Measurements from ENCODE around the gene MEF2D. TPM values are rescaled to one million over a fixed set of nuclear protein-coding genes. Genes with fewer than 3 reads are reported as not detected.

The MEF2D gene
- total and polyA plus RNA-seq, 7 experiments from 2014 or later: 4.5 to 190 (median 61.6) TPM

- CTCF ChIA-PET: interaction anchor here (0.6 to 1.4 kb wide), 4 partner anchors 10 to 277 kb away, joined by 3 to 6 read pairs (median 4); no protein-coding TSS in a partner anchor
- Mint-ChIP-seq H3K4me3 (peak overlapping the region in 9 of 10 donors; percentile 26 to 89 (median 78)), H3K4me1 (peaks cover 13 to 40% (median 30%) of the 10 kb centered on the region in 7 donors), H3K36me3 (peaks cover 0 to 4% (median 2%) of the 10 kb centered on the region in 5 donors), H3K9me3 (peaks cover 0 to 4% (median 0%) of the 10 kb centered on the region in 11 donors), H3K27me3 (peaks cover 84 to 98% (median 94%) of the 10 kb centered on the region in 5 donors), H3K27ac (peak overlapping the region in 1 of 9 donors; percentile 11)
- peaks cover 12 to 30% of the 10 kb centered on the region in 2 donors for H3K4me1 ChIP-seq (ENCODE audit: control insufficient read depth in 2 of 2, insufficient read depth in 2 of 2, low read length in 2 of 2)
- no peaks in the 10 kb centered on the region for H3K9me3 ChIP-seq (ENCODE audit: control insufficient read depth in 2 of 3, low read length in 3 of 3)
- POLR2A ChIA-PET: interaction anchor here (1.2 kb wide), 1 partner anchor 21 kb away, joined by 3 read pairs; no protein-coding TSS in a partner anchor
- intact Hi-C loops (cut with micrococcal nuclease): no loop called here
- ATAC-seq: peak; percentile 42
- peak overlapping the region; percentile 4 for H3K4me3 ChIP-seq (ENCODE audit: low read length)
- H3K27me3 ChIP-seq (ENCODE audit: control insufficient read depth in 2 of 2, insufficient read depth in 2 of 2, low read length in 2 of 2): peaks cover 48 to 56% of the 10 kb centered on the region in 2 donors
- no peak overlapping the region for H3K27ac ChIP-seq (ENCODE audit: low read depth, low read length)
- H3K36me3 ChIP-seq (ENCODE audit: control insufficient read depth in 2 of 3, insufficient read depth in 3 of 3, low read length in 3 of 3): no peaks in the 10 kb centered on the region
- no peak for DNase-seq
Observed at GRCh38 chr1:156436141-156437036, 64.2 kb downstream of the MEF2D start.

GRCh38 chr1:156435545-156436140 lies 64.9 kb downstream of the MEF2D start:
- Histone ChIP-seq H3K4me1 (ENCODE audit: control insufficient read depth in 2 of 2, insufficient read depth in 2 of 2, low read length in 2 of 2) (peaks cover 12 to 30% of the 10 kb centered on the region in 2 donors), H3K9me3 (ENCODE audit: control insufficient read depth in 2 of 3, low read length in 3 of 3) (no peaks in the 10 kb centered on the region), H3K36me3 (ENCODE audit: control insufficient read depth in 2 of 3, insufficient read depth in 3 of 3, low read length in 3 of 3) (no peaks in the 10 kb centered on the region), H3K27me3 (ENCODE audit: control insufficient read depth in 2 of 2, insufficient read depth in 2 of 2, low read length in 2 of 2) (peaks cover 44 to 52% of the 10 kb centered on the region in 2 donors), H3K4me3 (ENCODE audit: low read length) (peak overlapping the region; percentile 4), H3K27ac (ENCODE audit: low read depth, low read length) (no peak overlapping the region)
- intact Hi-C loops (cut with micrococcal nuclease): loop anchor here (2.0 kb wide), 1 partner anchor 15 kb away; no protein-coding TSS in a partner anchor
- POLR2A ChIA-PET: no interaction called here
- Mint-ChIP-seq H3K27me3 (peaks cover 83 to 97% (median 90%) of the 10 kb centered on the region in 5 donors), H3K27ac (peak overlapping the region in 2 of 9 donors; percentile 29 to 70), H3K4me1 (peaks cover 13 to 40% (median 30%) of the 10 kb centered on the region in 7 donors), H3K36me3 (peaks cover 0 to 4% (median 2%) of the 10 kb centered on the region in 5 donors), H3K4me3 (peak overlapping the region; percentile 78 to 95 (median 88)), H3K9me3 (peaks cover 0 to 4% (median 0%) of the 10 kb centered on the region in 11 donors)
- DNase-seq (peak in 3 of 9 donors; percentile 31 to 44 (median 42)), ATAC-seq (peak; percentile 55)
- CTCF ChIA-PET: interaction anchor here (0.6 kb wide), 1 partner anchor 71 kb away, joined by 3 read pairs; no protein-coding TSS in a partner anchor

GRCh38 chr1:156434989-156435544 lies 65.5 kb downstream of the MEF2D start:
- peak; percentile 25 for ATAC-seq
- H3K9me3 ChIP-seq (ENCODE audit: control insufficient read depth in 2 of 3, low read length in 3 of 3): no peaks in the 10 kb centered on the region
- H3K27ac ChIP-seq (ENCODE audit: low read depth, low read length): no peak overlapping the region
- POLR2A ChIA-PET: no interaction called here
- Mint-ChIP-seq H3K9me3 (peaks cover 0 to 4% (median 0%) of the 10 kb centered on the region in 11 donors), H3K27me3 (peaks cover 83 to 97% (median 90%) of the 10 kb centered on the region in 5 donors), H3K4me3 (peak overlapping the region; percentile 66 to 95 (median 79)), H3K4me1 (peaks cover 13 to 40% (median 32%) of the 10 kb centered on the region in 7 donors), H3K36me3 (peaks cover 0 to 4% (median 2%) of the 10 kb centered on the region in 5 donors), H3K27ac (peak overlapping the region in 2 of 9 donors; percentile 9 to 29)
- DNase-seq: no peak
- H3K4me3 ChIP-seq (ENCODE audit: low read length): peak overlapping the region; percentile 4
- CTCF ChIA-PET: interaction anchor here (0.6 kb wide), 1 partner anchor 71 kb away, joined by 3 read pairs; no protein-coding TSS in a partner anchor
- H3K36me3 ChIP-seq (ENCODE audit: control insufficient read depth in 2 of 3, insufficient read depth in 3 of 3, low read length in 3 of 3): no peaks in the 10 kb centered on the region
- intact Hi-C loops (cut with micrococcal nuclease): loop anchor here (2.0 kb wide), 1 partner anchor 14 kb away; no protein-coding TSS in a partner anchor
- H3K4me1 ChIP-seq (ENCODE audit: control insufficient read depth in 2 of 2, insufficient read depth in 2 of 2, low read length in 2 of 2): peaks cover 12 to 30% of the 10 kb centered on the region in 2 donors
- H3K27me3 ChIP-seq (ENCODE audit: control insufficient read depth in 2 of 2, insufficient read depth in 2 of 2, low read length in 2 of 2): peaks cover 42 to 51% of the 10 kb centered on the region in 2 donors

GRCh38 chr1:156433602-156434001 lies 67.0 kb downstream of the MEF2D start:
- H3K36me3 ChIP-seq (ENCODE audit: control insufficient read depth in 2 of 3, insufficient read depth in 3 of 3, low read length in 3 of 3): no peaks in the 10 kb centered on the region
- Mint-ChIP-seq H3K36me3 (peaks cover 0 to 4% (median 2%) of the 10 kb centered on the region in 5 donors), H3K27ac (no peak overlapping the region), H3K9me3 (peaks cover 0 to 4% (median 0%) of the 10 kb centered on the region in 11 donors), H3K4me1 (peaks cover 13 to 34% (median 28%) of the 10 kb centered on the region in 7 donors), H3K27me3 (peaks cover 89 to 97% (median 93%) of the 10 kb centered on the region in 5 donors), H3K4me3 (no peak overlapping the region)
- H3K27me3 ChIP-seq (ENCODE audit: control insufficient read depth in 2 of 2, insufficient read depth in 2 of 2, low read length in 2 of 2): peaks cover 34 to 44% of the 10 kb centered on the region in 2 donors
- ATAC-seq (no peak), DNase-seq (no peak)
- H3K9me3 ChIP-seq (ENCODE audit: control insufficient read depth in 2 of 3, low read length in 3 of 3): no peaks in the 10 kb centered on the region
- H3K4me3 ChIP-seq (ENCODE audit: low read length): no peak overlapping the region
- no peak overlapping the region for H3K27ac ChIP-seq (ENCODE audit: low read depth, low read length)
- POLR2A ChIA-PET: no interaction called here
- H3K4me1 ChIP-seq (ENCODE audit: control insufficient read depth in 2 of 2, insufficient read depth in 2 of 2, low read length in 2 of 2): peaks cover 10 to 22% of the 10 kb centered on the region in 2 donors
- CTCF ChIA-PET: interaction anchor here (0.6 kb wide), 1 partner anchor 1240 kb away, joined by 3 read pairs; no protein-coding TSS in a partner anchor
- intact Hi-C loops (cut with micrococcal nuclease): loop anchor here (2.0 kb wide), 1 partner anchor 13 kb away; no protein-coding TSS in a partner anchor

- H3K4me1 Mint-ChIP-seq: peaks cover 13 to 29% (median 24%) of the 10 kb centered on the region in 7 donors
Observed at GRCh38 chr1:156433032-156433431, 67.5 kb downstream of the MEF2D start.

More at GRCh38 chr1:156433032-156433431, 67.5 kb downstream of the MEF2D start:
- Mint-ChIP-seq H3K9me3 (peaks cover 0 to 3% (median 0%) of the 10 kb centered on the region in 11 donors), H3K27ac (no peak overlapping the region), H3K36me3 (peaks cover 0 to 4% (median 2%) of the 10 kb centered on the region in 5 donors), H3K27me3 (peaks cover 89 to 97% (median 94%) of the 10 kb centered on the region in 5 donors), H3K4me3 (no peak overlapping the region)
- H3K27me3 ChIP-seq (ENCODE audit: control insufficient read depth in 2 of 2, insufficient read depth in 2 of 2, low read length in 2 of 2): peaks cover 29 to 40% of the 10 kb centered on the region in 2 donors
- H3K4me3 ChIP-seq (ENCODE audit: low read length): no peak overlapping the region
- intact Hi-C loops (cut with micrococcal nuclease): no loop called here
- ChIA-PET CTCF (interaction anchor here (0.6 kb wide), 1 partner anchor 1239 kb away, joined by 3 read pairs; no protein-coding TSS in a partner anchor), POLR2A (no interaction called here)
- H3K27ac ChIP-seq (ENCODE audit: low read depth, low read length): no peak overlapping the region
- peaks cover 5 to 20% of the 10 kb centered on the region in 2 donors for H3K4me1 ChIP-seq (ENCODE audit: control insufficient read depth in 2 of 2, insufficient read depth in 2 of 2, low read length in 2 of 2)
- DNase-seq (no peak), ATAC-seq (no peak)
- H3K9me3 ChIP-seq (ENCODE audit: control insufficient read depth in 2 of 3, low read length in 3 of 3): no peaks in the 10 kb centered on the region
- no peaks in the 10 kb centered on the region for H3K36me3 ChIP-seq (ENCODE audit: control insufficient read depth in 2 of 3, insufficient read depth in 3 of 3, low read length in 3 of 3)
